GM21737 (cell line): Measurements from ENCODE around the gene LYPD8.

Experiments used
- ATAC-seq: cut with Tn5 transposase; IDR thresholded peaks from one replicate; pipeline ENCODE4 v1.9.1; 2021; ENCODE audit warnings: mild to moderate bottlenecking, moderate library complexity; ENCODE audit not compliant: unreplicated experiment

Gene LYPD8

GRCh38 chr1:248758352-248758751, 2.8 kb upstream of the LYPD8 start:
- no peak for ATAC-seq

- ATAC-seq, result no peak
Observed at GRCh38 chr1:248757784-248758195, 2.2 kb upstream of the LYPD8 start.

- ATAC-seq, result no peak
Observed at GRCh38 chr1:248756636-248757035, 1.1 kb upstream of the LYPD8 start.

- ATAC-seq, result no peak
Observed at GRCh38 chr1:248756151-248756550, 592 bp upstream of the LYPD8 start.

GRCh38 chr1:248753708-248754280, 1.8 kb downstream of the LYPD8 start:
- no peak for ATAC-seq

- no peak for ATAC-seq
Observed at GRCh38 chr1:248753029-248753594, 2.4 kb downstream of the LYPD8 start.

- no peak for ATAC-seq
Observed at GRCh38 chr1:248752161-248753028, 3.2 kb downstream of the LYPD8 start.

GRCh38 chr1:248751635-248752034, 3.9 kb downstream of the LYPD8 start:
- no peak for ATAC-seq

- ATAC-seq, result no peak
Observed at GRCh38 chr1:248751142-248751541, 4.4 kb downstream of the LYPD8 start.

- ATAC-seq, result no peak
Observed at GRCh38 chr1:248750496-248750895, 5.1 kb downstream of the LYPD8 start.

- no peak for ATAC-seq
Observed at GRCh38 chr1:248748211-248748610, 7.3 kb downstream of the LYPD8 start.

GRCh38 chr1:248740876-248741275, 14.7 kb downstream of the LYPD8 start:
- ATAC-seq, result no peak

- no peak for ATAC-seq
Observed at GRCh38 chr1:248739572-248740205, 15.9 kb downstream of the LYPD8 start.

- ATAC-seq, result no peak
Observed at GRCh38 chr1:248737457-248737856, 18.1 kb downstream of the LYPD8 start.

- ATAC-seq, result no peak
Observed at GRCh38 chr1:248736977-248737376, 18.6 kb downstream of the LYPD8 start.

GRCh38 chr1:248733566-248733965, 22.0 kb downstream of the LYPD8 start:
- no peak for ATAC-seq

- no peak for ATAC-seq
Observed at GRCh38 chr1:248730507-248731335, 24.8 kb downstream of the LYPD8 start.

GRCh38 chr1:248714248-248714647, 41.3 kb downstream of the LYPD8 start:
- no peak for ATAC-seq

- no peak for ATAC-seq
Observed at GRCh38 chr1:248710305-248710900, 45.2 kb downstream of the LYPD8 start.

GRCh38 chr1:248704606-248705005, 51.0 kb downstream of the LYPD8 start:
- no peak for ATAC-seq
